ENCODE measurements around the gene CPA1.
"Not testable (repeated sequence)": the region's sequence is repeated elsewhere in the genome, so short reads cannot be mapped to it uniquely, and the experiment has no call there.

Gene CPA1

GRCh38 chr7:130372402-130373165, 7.7 kb upstream of the CPA1 start:
- DNase-seq (ENCODE audit: low read depth in 2 of 2): no peak

- DNase-seq (ENCODE audit: low read depth in 2 of 2): no peak
Observed at GRCh38 chr7:130374507-130374906, 5.8 kb upstream of the CPA1 start.

- DNase-seq (ENCODE audit: low read depth in 2 of 2): not testable (repeated sequence)
Observed at GRCh38 chr7:130376461-130376860, 3.8 kb upstream of the CPA1 start.

GRCh38 chr7:130377178-130377577, 3.1 kb upstream of the CPA1 start:
- DNase-seq (ENCODE audit: low read depth in 2 of 2): no peak

- no peak for DNase-seq (ENCODE audit: low read depth in 2 of 2)
Observed at GRCh38 chr7:130379019-130379418, 1.3 kb upstream of the CPA1 start.

GRCh38 chr7:130379532-130379920, 768 bp upstream of the CPA1 start:
- no peak for DNase-seq (ENCODE audit: low read depth in 2 of 2)

GRCh38 chr7:130380861-130381455, 664 bp downstream of the CPA1 start:
- DNase-seq (ENCODE audit: low read depth in 2 of 2): no peak

GRCh38 chr7:130381468-130382312, 1.4 kb downstream of the CPA1 start:
- DNase-seq (ENCODE audit: low read depth in 2 of 2): no peak

GRCh38 chr7:130383187-130383980, 3.1 kb downstream of the CPA1 start:
- DNase-seq (ENCODE audit: low read depth in 2 of 2): no peak

GRCh38 chr7:130384371-130384801, 4.1 kb downstream of the CPA1 start:
- no peak for DNase-seq (ENCODE audit: low read depth in 2 of 2)

GRCh38 chr7:130384841-130385599, 4.7 kb downstream of the CPA1 start:
- no peak for DNase-seq (ENCODE audit: low read depth in 2 of 2)

GRCh38 chr7:130385600-130386066, 5.3 kb downstream of the CPA1 start:
- DNase-seq (ENCODE audit: low read depth in 2 of 2): no peak

- DNase-seq (ENCODE audit: low read depth in 2 of 2): no peak
Observed at GRCh38 chr7:130386876-130387275, 6.6 kb downstream of the CPA1 start.

- no peak for DNase-seq (ENCODE audit: low read depth in 2 of 2)
Observed at GRCh38 chr7:130387306-130387627, 7.0 kb downstream of the CPA1 start.

- no peak for DNase-seq (ENCODE audit: low read depth in 2 of 2)
Observed at GRCh38 chr7:130387628-130388403, 7.5 kb downstream of the CPA1 start.

- no peak for DNase-seq (ENCODE audit: low read depth in 2 of 2)
Observed at GRCh38 chr7:130388671-130389070, 8.4 kb downstream of the CPA1 start.

- DNase-seq (ENCODE audit: low read depth in 2 of 2): no peak
Observed at GRCh38 chr7:130390486-130390885, 10.2 kb downstream of the CPA1 start.

- DNase-seq (ENCODE audit: low read depth in 2 of 2): no peak
Observed at GRCh38 chr7:130393101-130393561, 12.8 kb downstream of the CPA1 start.

GRCh38 chr7:130393841-130394411, 13.6 kb downstream of the CPA1 start:
- no peak for DNase-seq (ENCODE audit: low read depth in 2 of 2)

All from activated CD4-positive, alpha-beta T cell treated with anti-CD3 and anti-CD28 coated beads for 24 hours (primary cell).